Measurements from ENCODE around the gene KRT20.
"Not testable (repeated sequence)": the region's sequence is repeated elsewhere in the genome, so short reads cannot be mapped to it uniquely, and the experiment has no call there.

Gene KRT20

DNA sequence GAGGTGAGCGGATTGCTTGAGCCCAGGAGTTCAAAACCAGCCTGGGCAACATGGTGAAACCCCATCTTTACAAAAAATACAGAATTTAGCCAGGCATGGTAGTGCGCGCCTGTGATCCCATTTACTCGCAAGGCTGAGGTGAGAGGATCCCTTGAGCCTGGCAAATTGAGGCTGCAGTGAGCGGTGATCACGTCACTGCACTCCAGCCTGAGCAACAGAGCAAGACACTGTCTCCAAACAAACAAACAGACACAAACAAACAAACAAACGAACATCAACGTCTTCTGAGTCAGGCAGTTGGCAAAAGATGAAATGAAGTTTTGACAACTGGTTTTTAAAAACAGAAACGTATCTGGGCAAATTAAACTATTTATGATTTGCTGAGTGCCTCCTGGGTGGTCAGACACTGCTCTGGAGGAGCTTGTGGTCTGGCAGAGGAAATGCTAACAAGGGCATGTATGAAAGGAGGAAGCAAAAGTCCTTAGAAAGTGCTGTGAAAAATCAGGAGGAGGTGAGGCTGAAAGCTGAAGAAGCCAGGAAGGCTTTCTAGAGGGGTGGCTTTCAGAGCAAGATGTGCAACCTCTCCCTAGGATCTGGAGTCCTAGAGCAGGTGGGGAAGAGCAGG lies 10.2 kb upstream of the KRT20 start:
- DNase-seq = no peak

- DNase-seq = no peak
These were observed 3.2 kb upstream of the KRT20 start for GRCh38 chr17:40888196-40888720.

DNA sequence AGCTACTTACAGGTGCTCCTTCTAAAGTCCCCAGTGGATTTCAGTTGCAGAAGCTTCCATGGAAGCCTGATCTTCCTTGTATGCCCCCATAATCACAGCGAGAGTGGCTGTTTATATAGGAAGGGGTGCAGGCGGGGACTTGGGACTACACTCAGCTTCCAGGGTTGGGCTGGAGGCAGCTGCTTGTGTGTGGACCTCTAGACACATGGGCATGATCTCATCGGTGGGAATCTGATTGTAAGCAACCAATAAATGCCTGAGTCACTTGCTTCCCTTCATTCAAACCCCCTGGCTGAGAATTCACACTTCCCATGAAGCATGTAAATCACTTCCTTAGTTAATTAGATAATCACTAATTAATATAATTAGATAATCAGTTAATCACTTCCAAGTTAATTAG lies 1.0 kb upstream of the KRT20 start:
- DNase-seq = no peak

DNA sequence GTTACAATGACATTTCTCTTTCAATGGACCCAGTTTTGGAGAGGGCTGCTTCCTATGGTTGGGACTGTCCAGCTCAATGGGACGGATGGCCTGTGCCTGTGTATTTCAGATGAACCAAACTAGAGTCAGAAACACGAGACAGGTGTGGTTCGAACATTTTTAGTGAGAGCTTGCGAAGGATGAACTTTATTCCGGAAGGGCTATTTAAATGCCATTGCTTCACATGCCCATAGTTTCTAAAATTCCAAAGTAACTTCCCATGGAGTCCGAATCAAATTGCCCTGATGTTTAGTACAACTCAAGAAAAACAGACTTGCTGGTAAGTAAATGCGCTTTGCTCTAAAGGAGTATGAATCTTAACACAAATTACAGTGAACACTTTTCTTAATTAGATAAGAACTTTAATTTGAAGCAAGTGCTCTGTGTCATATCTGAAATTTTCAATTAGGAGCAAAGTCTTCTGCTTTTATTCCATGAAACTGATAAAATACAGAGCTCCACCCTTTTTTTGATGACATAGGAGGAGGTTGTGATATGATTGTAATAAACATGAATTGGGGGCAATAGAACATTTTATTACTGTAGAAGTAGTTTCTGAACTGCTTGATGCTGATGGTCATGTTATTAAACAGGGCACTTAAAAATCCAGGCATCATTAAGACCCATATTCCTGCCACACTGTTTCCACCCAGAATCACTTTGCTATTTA lies 1.3 kb downstream of the KRT20 start:
- DNase-seq = no peak

DNA sequence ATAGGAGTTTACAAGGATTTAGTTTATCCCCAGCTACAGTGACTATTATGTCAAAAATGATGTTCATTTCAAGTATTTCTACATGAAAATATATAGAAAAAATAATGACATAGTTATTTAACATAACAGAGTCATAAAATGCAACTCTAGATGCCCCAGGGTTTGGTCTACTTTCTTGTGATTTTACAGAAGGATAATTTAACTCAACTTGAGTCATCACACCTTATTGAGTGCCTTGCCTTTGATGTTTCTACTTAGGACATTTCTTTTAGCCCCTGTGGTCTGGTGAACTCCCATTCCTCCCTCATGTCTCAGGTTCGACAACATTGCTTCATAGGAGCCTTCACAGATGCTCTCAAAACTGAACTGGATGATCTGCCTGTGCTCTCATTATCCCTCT lies 2.0 kb downstream of the KRT20 start:
- DNase-seq = no peak

DNA sequence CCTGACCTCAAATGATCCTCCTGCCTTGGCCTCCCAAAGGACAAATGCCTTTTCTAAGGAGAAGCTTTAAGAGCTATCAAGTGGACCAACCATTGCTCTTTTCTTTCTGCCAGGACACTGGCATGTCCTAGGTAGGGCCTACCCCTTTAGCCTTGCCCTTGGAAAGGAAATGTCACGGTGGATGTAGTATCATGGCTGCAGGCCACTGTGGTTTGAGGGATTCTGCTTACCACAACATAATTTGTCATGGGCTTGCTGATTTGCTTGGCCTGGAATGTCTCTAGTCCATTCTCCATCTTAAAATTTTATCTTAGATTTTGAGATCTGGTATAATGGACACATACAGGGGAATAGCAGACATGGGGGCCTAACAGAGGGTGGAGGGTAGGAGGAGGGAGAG lies 6.0 kb downstream of the KRT20 start:
- DNase-seq = no peak

DNA sequence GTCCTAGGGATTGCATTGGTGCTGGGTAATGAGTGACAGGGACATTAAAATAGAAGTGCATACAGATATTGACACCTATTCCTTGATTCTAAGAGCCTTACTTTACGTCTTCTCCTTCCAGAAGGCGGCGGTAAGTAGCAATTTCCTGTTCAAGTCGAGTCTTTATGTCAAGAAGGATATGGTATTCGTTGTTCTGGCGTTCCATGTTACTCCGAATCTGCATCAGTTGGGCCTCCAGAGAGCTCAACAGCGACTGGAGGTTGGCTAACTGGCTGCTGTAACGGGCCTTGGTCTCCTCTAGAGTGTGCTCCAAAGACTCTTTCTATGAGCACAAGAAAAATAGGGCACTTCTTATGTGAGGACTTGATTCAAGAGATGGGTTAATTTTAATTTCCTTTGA lies 7.0 kb downstream of the KRT20 start:
- DNase-seq = no peak

- DNase-seq = no peak
These were observed 11.2 kb downstream of the KRT20 start for GRCh38 chr17:40873801-40874200.

DNA sequence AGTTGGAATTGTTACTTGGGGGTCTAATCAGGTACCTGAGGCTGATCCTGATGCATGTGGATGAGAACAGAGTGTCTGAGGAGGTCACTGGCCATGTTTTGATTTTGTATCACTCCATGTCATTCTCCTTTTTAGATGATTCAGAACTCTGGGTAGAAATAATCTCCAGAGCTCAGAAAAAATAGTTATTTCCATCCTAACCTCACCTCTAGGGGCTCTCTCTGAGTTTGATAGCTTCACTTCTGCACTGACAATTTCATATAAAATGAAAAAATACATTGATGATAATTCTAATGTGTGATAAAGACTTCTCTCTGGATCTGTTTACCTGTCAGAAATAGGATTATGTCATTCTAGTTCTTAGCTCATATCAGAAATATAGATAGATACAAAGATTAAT lies 11.8 kb downstream of the KRT20 start:
- DNase-seq = no peak

DNA sequence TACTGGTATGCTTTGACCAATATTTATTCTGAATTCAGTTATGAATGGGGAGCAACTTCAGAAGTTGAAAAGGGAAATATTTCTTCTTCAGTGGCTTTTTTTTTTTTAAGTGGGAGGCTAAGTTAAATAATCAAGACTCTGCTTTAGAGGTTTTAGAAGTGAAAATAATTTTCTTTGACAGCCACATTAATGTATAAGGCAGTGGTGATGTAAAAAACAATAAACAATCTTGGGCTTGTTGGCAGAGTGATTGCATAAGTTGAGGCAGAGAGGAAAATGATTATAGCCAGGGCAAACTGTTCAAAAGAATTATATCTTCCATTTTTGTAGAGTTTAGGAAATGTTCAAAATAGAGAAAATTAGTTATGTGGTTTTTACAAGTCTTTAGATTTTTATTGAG lies 12.6 kb downstream of the KRT20 start:
- DNase-seq = no peak

- no peak for DNase-seq
These were observed 13.7 kb downstream of the KRT20 start for GRCh38 chr17:40871316-40871715.

- DNase-seq = no peak
These were observed 14.9 kb downstream of the KRT20 start for GRCh38 chr17:40870136-40870535.

- no peak for DNase-seq
These were observed 18.2 kb downstream of the KRT20 start, which contains the start of gene KRT12 for GRCh38 chr17:40866838-40867237. KRT12 (minus strand) TSS chr17:40867223; CDS start chr17:40867186, 37 bp downstream.

- DNase-seq = no peak
These were observed 20.2 kb downstream of the KRT20 start for GRCh38 chr17:40864661-40865390.

- DNase-seq = no peak
These were observed 21.9 kb downstream of the KRT20 start for GRCh38 chr17:40862985-40863733.

- DNase-seq = no peak
These were observed 25.5 kb downstream of the KRT20 start for GRCh38 chr17:40859536-40859935.

- not testable (repeated sequence) for DNase-seq
These were observed 26.4 kb downstream of the KRT20 start for GRCh38 chr17:40858667-40859066.

- no peak for DNase-seq
These were observed 27.5 kb downstream of the KRT20 start for GRCh38 chr17:40857535-40857934.

DNA sequence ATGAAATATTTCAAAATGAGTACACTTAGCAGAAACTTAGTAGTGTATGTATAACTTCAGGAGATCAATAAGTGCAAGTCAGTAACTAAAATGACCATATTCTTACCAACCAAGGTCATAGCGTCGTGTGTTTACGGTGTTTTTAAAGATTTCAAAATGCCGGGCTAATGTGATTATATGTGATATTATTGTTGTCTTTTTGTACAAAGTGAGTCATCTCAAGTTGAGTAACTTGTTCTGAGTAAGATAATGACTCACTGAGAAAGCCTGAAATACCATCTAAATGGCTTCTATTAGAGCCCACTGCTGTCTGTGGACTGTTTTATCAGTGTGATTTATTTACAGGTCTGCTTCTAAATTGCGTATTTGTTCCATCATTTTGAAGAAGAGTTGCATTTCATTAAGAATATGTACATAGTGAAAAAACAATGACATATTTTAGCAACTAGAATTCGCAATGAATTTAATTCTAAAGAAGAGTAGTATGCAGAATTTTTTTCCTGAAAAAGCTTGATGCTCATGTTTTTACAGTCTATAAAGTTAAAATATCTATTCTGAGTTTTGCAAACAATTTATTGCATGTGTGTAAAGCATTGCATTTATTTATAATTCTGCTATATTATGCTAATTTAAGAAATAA lies 30.7 kb downstream of the KRT20 start:
- no peak for DNase-seq

DNA sequence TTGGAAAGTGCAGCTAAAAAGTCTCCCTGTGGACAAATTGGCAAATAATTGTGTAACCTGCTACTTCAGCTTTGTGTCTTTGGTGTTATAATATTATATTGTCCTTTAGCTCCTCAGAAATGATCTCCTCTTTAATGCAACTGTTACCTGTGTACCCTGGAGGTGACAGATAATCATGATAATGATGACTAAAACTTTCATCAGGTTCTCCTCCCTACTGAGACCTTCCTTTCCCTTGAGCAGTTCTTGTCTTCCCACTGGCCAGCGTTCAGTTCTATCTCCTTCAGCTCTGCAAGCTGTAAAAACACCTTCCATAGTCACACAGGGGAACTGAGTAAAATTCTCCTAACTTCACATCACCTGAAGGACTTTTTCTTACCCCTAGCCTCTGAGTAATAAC lies 32.7 kb downstream of the KRT20 start:
- DNase-seq = no peak

- no peak for DNase-seq
These were observed 34.6 kb downstream of the KRT20 start for GRCh38 chr17:40850293-40850972.

DNA sequence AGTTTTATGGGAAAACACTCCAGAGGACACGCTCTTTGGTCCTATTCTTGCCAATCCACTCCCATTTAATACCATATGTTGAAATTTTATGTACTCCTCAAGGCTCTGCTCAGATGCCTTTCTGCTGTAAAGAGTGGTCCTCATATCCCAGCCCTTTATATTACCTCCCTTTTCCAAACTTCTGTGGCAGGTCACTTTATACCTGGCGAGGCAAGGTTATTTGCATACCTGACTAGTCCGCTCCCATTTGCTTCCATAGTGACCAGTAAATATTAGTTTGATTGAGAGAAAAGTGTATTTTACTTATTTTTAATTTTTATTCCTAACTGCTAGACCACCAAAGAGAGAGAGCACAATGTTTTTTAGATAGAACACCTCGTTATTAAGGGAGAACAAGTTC lies 35.3 kb downstream of the KRT20 start:
- DNase-seq = no peak
